Natural killer cell treated with Interleukin-12 subunit alpha and Interleukin-12 subunit beta and Interleukin-15 and Interleukin-18, amount 100 ng/mL, for 72 hours (primary cell): ENCODE data around the gene AKR7A3. TPM values are rescaled to one million over a fixed set of nuclear protein-coding genes. Genes with fewer than 3 reads are reported as not detected.
"Not testable (repeated sequence)": the region's sequence is repeated elsewhere in the genome, so short reads cannot be mapped to it uniquely, and the experiment has no call there.

Experiments used
- ATAC-seq, 2 donors: fragments of 150-1000 bp; cut with Tn5 transposase in 1 of 2; sonication (Bioruptor Pico), chemical (Tn5 transposase) in 1 of 2; 2 replicates each; pipeline ENCODE4 v1.10.0; 2021
- DNase-seq: peaks from one replicate; pipeline ENCODE4 v3.0.0; 2022; ENCODE audit warnings: low spot score
- H3K27ac Mint-ChIP-seq, 2 donors: 1 replicate in 1 of 2; 2 replicates in 1 of 2; pipeline ENCODE4 v1.8.0; 2022; ENCODE audit warnings: mixed read lengths in 2 of 2, mild to moderate bottlenecking in 1 of 2, moderate library complexity in 1 of 2
- H3K27me3 Mint-ChIP-seq, 2 donors: 1 replicate in 1 of 2; 2 replicates in 1 of 2; pipeline ENCODE4 v1.8.0; 2022; ENCODE audit warnings: mixed read lengths in 2 of 2
- H3K36me3 Mint-ChIP-seq: one replicate; pipeline ENCODE4 v1.8.0; 2022; ENCODE audit warnings: mixed read lengths
- H3K4me1 Mint-ChIP-seq, 2 donors: 1 replicate in 1 of 2; 2 replicates in 1 of 2; pipeline ENCODE4 v1.8.0; 2022; ENCODE audit warnings: low read depth in 2 of 2, mixed read lengths in 2 of 2, mild to moderate bottlenecking in 1 of 2
- H3K4me3 Mint-ChIP-seq: one replicate; pipeline ENCODE4 v1.8.0; 2022; ENCODE audit warnings: mixed read lengths
- H3K9me3 Mint-ChIP-seq: 2 replicates; pipeline ENCODE4 v1.8.0; 2022; ENCODE audit warnings: mixed read lengths
- total RNA-seq, 2 donors: library from RNA; stranded (reverse); gene quantifications; one replicate each; pipeline ENCODE4 v1.2.3, GENCODE V29; 2022

AKR7A3 gene
- total RNA-seq, 2 donors from 2014 or later: 0.43 to 2.0 TPM

DNA sequence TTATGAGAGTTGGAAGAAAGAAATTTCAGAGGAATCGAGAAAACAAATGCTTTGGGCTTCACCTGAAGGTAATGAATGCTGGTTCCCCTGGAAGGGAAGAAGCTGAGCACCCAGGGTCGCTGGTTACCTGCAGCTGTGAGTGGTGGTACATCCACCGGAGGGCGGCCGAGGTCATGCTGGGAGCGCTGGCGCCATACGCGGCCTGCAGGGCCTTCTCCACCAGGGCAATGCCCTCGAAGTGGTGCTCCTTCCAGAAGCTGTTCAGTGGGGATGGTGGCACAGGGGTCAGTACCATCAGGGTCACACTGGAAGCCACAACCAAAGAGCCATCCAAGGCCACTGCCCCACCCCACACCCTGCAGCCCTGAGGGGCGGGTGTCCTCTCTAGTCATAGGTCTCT lies 20.1 kb downstream of the AKR7A3 start:
- H3K4me1 Mint-ChIP-seq: peaks cover 0 to 5% of the 10 kb centered on the region in 2 donors
- H3K27me3 Mint-ChIP-seq: peaks cover 7% of the 10 kb centered on the region in 2 donors
- ATAC-seq (no peak), DNase-seq (no peak)
- no peak overlapping the region for H3K27ac Mint-ChIP-seq
- H3K36me3 Mint-ChIP-seq: no peaks in the 10 kb centered on the region
- H3K4me3 Mint-ChIP-seq: no peak overlapping the region
- H3K9me3 Mint-ChIP-seq: no peaks in the 10 kb centered on the region

DNA sequence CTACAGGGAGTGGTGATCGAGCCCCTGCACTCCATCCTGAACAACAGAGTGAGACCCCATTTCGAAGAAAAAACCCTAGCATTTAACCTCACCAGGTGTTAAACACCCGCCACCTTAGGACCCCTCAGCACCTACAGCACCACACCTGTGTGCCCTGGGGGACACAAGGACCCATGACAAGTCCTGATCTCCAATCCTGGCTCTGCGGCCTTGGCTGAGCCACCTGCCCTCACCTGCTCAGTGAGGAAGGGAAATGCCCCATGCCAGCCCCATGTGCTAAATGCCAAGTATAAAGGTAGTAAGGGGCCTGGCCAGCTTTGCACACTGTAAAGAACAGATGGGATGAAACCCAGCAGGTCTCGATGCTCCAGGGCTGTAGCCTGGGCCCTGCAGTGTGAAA lies 25.8 kb downstream of the AKR7A3 start:
- Mint-ChIP-seq H3K9me3 (no peaks in the 10 kb centered on the region), H3K27ac (no peak overlapping the region), H3K4me3 (no peak overlapping the region), H3K4me1 (no peaks in the 10 kb centered on the region), H3K27me3 (no peaks in the 10 kb centered on the region), H3K36me3 (no peaks in the 10 kb centered on the region)
- no peak for DNase-seq
- peak in 1 of 2 donors; percentile 7 for ATAC-seq

DNA sequence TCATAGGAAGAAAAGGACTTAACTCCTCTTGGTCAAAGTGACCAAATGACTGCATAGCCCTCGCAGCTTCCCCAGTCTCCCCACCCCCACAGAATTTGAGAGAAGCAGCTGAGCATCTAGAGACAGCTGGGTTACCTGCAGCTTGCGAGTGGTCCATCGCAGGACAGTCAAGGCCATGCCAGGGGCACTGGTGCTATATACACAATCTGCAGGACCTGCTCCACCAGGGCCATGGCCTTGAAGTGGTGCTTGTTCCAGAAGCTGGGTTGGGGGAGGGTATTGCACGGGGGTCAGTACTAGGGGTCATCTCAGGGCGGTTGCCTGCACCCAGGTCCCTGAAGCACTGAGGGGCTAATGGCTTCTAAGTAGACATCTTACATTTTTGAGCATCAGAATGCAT lies 26.5 kb downstream of the AKR7A3 start:
- Mint-ChIP-seq H3K4me1 (no peaks in the 10 kb centered on the region), H3K27me3 (no peaks in the 10 kb centered on the region), H3K27ac (no peak overlapping the region), H3K4me3 (no peak overlapping the region), H3K36me3 (no peaks in the 10 kb centered on the region), H3K9me3 (no peaks in the 10 kb centered on the region)
- ATAC-seq (no peak), DNase-seq (no peak)

GRCh38 chr1:19260211-19261138 lies 28.1 kb downstream of the AKR7A3 start:
- Mint-ChIP-seq H3K27ac (no peak overlapping the region), H3K27me3 (no peaks in the 10 kb centered on the region), H3K4me1 (no peaks in the 10 kb centered on the region), H3K4me3 (no peak overlapping the region), H3K9me3 (no peaks in the 10 kb centered on the region), H3K36me3 (no peaks in the 10 kb centered on the region)
- ATAC-seq (no peak), DNase-seq (no peak)

DNA sequence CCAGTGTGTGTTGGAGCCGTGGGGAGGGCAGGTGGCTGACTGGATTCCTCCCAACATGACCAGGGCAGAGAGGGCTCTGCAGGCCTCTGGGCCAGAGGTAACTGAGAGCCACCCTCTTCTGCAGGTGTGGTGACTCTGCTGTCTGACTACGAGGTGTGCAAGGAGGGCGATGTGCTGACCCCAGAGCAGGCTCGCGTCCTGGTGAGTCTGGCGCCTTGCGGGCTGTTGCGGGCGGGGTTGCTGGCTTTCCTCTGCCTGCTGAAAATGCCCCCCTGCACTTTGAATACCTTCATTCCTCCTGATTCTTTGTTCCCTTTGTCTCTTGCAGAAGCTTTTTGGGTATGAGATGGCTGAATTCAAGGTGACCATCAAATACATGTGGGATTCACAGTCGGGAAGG lies 30.2 kb downstream of the AKR7A3 start:
- Mint-ChIP-seq H3K4me1 (peaks cover 5 to 10% of the 10 kb centered on the region in 2 donors), H3K4me3 (no peak overlapping the region), H3K27ac (no peak overlapping the region), H3K9me3 (no peaks in the 10 kb centered on the region), H3K36me3 (no peaks in the 10 kb centered on the region), H3K27me3 (no peaks in the 10 kb centered on the region)
- ATAC-seq (no peak), DNase-seq (no peak)

- no peak overlapping the region for H3K4me3 Mint-ChIP-seq
- H3K36me3 Mint-ChIP-seq: peaks cover 7% of the 10 kb centered on the region
- no peak for ATAC-seq
Measured at GRCh38 chr1:19257178-19257914, 31.2 kb downstream of the AKR7A3 start.

GRCh38 chr1:19256301-19256700 lies 32.3 kb downstream of the AKR7A3 start:
- peaks cover 12 to 16% of the 10 kb centered on the region in 2 donors for H3K4me1 Mint-ChIP-seq
- not testable (repeated sequence) for DNase-seq, H3K27ac Mint-ChIP-seq, H3K36me3 Mint-ChIP-seq, H3K9me3 Mint-ChIP-seq, ATAC-seq, H3K4me3 Mint-ChIP-seq, H3K27me3 Mint-ChIP-seq

More at GRCh38 chr1:19257178-19257914, 31.2 kb downstream of the AKR7A3 start:
- Mint-ChIP-seq H3K27ac (peak overlapping the region; percentile 32 to 53), H3K4me1 (peaks cover 12 to 16% of the 10 kb centered on the region in 2 donors), H3K9me3 (no peaks in the 10 kb centered on the region), H3K27me3 (no peaks in the 10 kb centered on the region)
- no peak for DNase-seq

GRCh38 chr1:19255288-19255687 lies 33.3 kb downstream of the AKR7A3 start:
- H3K4me1 Mint-ChIP-seq: peaks cover 21 to 22% of the 10 kb centered on the region in 2 donors
- H3K36me3 Mint-ChIP-seq: peaks cover 13% of the 10 kb centered on the region

GRCh38 chr1:19254416-19254815 lies 34.2 kb downstream of the AKR7A3 start:
- peaks cover 13% of the 10 kb centered on the region for H3K36me3 Mint-ChIP-seq
- DNase-seq (no peak), ATAC-seq (no peak)
- H3K4me3 Mint-ChIP-seq: no peak overlapping the region
- H3K27me3 Mint-ChIP-seq: no peaks in the 10 kb centered on the region
- H3K4me1 Mint-ChIP-seq: peaks cover 22 to 24% of the 10 kb centered on the region in 2 donors
- no peaks in the 10 kb centered on the region for H3K9me3 Mint-ChIP-seq
- H3K27ac Mint-ChIP-seq: no peak overlapping the region

More at GRCh38 chr1:19255288-19255687, 33.3 kb downstream of the AKR7A3 start:
- ATAC-seq (no peak), DNase-seq (no peak)
- no peaks in the 10 kb centered on the region for H3K9me3 Mint-ChIP-seq
- no peaks in the 10 kb centered on the region for H3K27me3 Mint-ChIP-seq
- H3K4me3 Mint-ChIP-seq: no peak overlapping the region
- no peak overlapping the region for H3K27ac Mint-ChIP-seq

GRCh38 chr1:19251305-19252196 lies 37.0 kb downstream of the AKR7A3 start, which contains the start of the genes EMC1 and MRTO4:
Gene EMC1, minus strand, starts transcription at chr1:19251524. Its CDS starts 15 bp downstream, at chr1:19251509.
Gene MRTO4, plus strand, starts transcription at chr1:19251805. Its CDS starts 31 bp downstream, at chr1:19251836.
- peak; percentile 94 to 96 for ATAC-seq

GRCh38 chr1:19250629-19251304 lies 37.8 kb downstream of the AKR7A3 start:
- peak overlapping the region; percentile 92 to 93 for H3K27ac Mint-ChIP-seq
- peaks cover 22 to 24% of the 10 kb centered on the region in 2 donors for H3K4me1 Mint-ChIP-seq
- ATAC-seq (no peak), DNase-seq (no peak)
- no peaks in the 10 kb centered on the region for H3K9me3 Mint-ChIP-seq
- H3K36me3 Mint-ChIP-seq: peaks cover 13% of the 10 kb centered on the region
- H3K27me3 Mint-ChIP-seq: no peaks in the 10 kb centered on the region
- H3K4me3 Mint-ChIP-seq: peak overlapping the region; percentile 99

More at GRCh38 chr1:19251305-19252196, 37.0 kb downstream of the AKR7A3 start, which contains the start of the genes EMC1 and MRTO4:
- peak; percentile 93 for DNase-seq
- H3K36me3 Mint-ChIP-seq: peaks cover 13% of the 10 kb centered on the region
- H3K9me3 Mint-ChIP-seq: no peaks in the 10 kb centered on the region
- H3K4me3 Mint-ChIP-seq: peak within 1 kb of the TSS; percentile 99
- no peaks in the 10 kb centered on the region for H3K27me3 Mint-ChIP-seq
- peaks cover 22 to 24% of the 10 kb centered on the region in 2 donors for H3K4me1 Mint-ChIP-seq
- H3K27ac Mint-ChIP-seq: peak within 1 kb of the TSS; percentile 92 to 93

- H3K27ac Mint-ChIP-seq: peak overlapping the region in 1 of 2 donors; percentile 41
Measured at GRCh38 chr1:19240673-19241538, 47.7 kb downstream of the AKR7A3 start.

More at GRCh38 chr1:19240673-19241538, 47.7 kb downstream of the AKR7A3 start:
- Mint-ChIP-seq H3K4me3 (no peak overlapping the region), H3K4me1 (peaks cover 3 to 6% of the 10 kb centered on the region in 2 donors), H3K9me3 (no peaks in the 10 kb centered on the region), H3K36me3 (peaks cover 15% of the 10 kb centered on the region), H3K27me3 (no peaks in the 10 kb centered on the region)
- peak; percentile 69 for DNase-seq
- ATAC-seq: peak; percentile 87 to 88
